HG02943 (cell line): ENCODE results near the gene HIF1AN.
"Not testable (repeated sequence)": the region's sequence is repeated elsewhere in the genome, so short reads cannot be mapped to it uniquely, and the experiment has no call there.

ENCODE experiments used
- ATAC-seq: cut with Tn5 transposase; IDR thresholded peaks from one replicate; pipeline ENCODE4 v1.9.1; 2021; ENCODE audit warnings: mild to moderate bottlenecking, low read depth, moderate library complexity; ENCODE audit not compliant: unreplicated experiment

The HIF1AN gene

DNA sequence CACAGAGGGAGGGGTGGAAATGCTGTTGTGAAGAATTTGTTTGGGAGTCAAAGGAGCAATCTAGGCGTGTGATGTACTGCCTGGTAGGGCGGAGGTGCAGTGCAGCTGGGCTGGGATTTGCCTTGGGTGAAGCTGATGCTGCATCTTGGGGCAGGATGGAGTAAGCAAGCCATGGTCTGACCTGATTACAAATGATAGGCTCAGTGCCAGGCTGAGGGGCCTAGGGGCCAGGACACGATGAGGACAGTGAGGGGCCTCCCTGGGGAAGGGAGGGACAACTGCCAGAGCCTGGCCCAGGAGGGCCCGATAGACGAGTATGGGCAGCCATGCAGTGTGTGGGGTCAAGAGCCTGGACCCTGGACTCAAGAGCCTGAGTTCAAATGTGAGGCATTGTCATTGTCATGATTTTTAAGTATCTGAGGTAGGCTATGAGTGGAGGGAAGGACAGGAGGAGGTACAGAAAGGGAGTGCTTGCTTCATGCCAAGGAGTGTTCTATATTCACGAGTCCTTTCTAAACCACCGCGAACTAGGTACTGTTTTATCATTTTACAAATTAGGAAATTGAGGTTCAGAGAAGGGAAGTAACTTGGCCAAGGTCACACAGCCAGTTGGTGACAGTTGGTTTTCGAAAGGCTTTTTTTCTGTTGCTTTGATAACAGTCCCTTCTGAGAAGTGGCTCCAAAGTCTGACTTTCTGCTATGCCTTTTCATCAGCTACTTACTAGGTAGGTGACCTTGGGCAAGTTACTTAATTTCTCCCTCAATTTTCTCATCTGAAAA lies 29.7 kb downstream of the HIF1AN start:
- no peak for ATAC-seq

GRCh38 chr10:100566561-100566960 lies 30.8 kb downstream of the HIF1AN start:
- ATAC-seq = no peak

DNA sequence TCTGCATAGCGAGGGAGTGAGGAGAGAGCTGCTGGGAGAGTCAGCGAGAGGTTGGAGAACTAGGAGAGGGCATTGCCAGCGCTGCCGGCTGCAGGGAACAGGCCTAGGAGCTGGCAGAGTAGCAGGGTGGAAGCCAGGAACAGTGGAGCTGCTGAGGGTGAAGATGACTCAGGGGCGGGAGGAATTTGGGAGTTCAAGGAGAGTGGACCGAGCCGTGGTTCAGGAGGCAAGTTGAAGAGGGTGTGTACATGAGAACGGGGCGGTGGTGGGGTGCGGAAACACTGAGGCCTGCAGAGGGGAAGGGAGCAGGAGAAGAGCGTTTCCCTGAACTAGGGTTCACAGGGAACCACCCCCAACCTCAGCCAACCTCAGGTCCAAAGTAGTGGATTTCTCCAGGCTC lies 31.5 kb downstream of the HIF1AN start:
- no peak for ATAC-seq

GRCh38 chr10:100567826-100568225 lies 32.1 kb downstream of the HIF1AN start:
- no peak for ATAC-seq

DNA sequence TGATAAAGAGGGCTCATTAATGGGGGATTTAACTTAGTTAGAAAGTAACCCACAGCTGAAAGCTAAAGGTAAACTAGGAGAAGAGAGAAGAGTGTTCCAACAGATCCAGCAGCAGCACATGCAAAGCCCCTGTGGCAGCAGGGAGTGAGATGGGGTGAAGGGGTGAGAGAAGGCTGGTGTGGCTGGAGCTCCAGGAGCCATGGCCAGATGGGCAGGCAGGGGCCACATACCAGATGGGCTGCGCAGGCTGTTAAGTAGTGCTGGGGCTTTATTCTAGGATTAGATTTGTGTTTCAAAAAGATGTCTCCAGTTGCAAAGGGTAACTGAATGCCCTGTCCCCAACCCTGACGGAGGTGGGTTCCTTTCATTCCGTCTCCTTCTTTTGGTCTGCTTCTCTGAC lies 33.2 kb downstream of the HIF1AN start:
- ATAC-seq = no peak

- ATAC-seq = no peak
These were observed 34.1 kb downstream of the HIF1AN start for GRCh38 chr10:100569687-100570481.

GRCh38 chr10:100570506-100570905 lies 34.8 kb downstream of the HIF1AN start:
- ATAC-seq = no peak

- no peak for ATAC-seq
These were observed 35.5 kb downstream of the HIF1AN start for GRCh38 chr10:100571084-100571856.

GRCh38 chr10:100575146-100575545 lies 39.4 kb downstream of the HIF1AN start:
- ATAC-seq = not testable (repeated sequence)

DNA sequence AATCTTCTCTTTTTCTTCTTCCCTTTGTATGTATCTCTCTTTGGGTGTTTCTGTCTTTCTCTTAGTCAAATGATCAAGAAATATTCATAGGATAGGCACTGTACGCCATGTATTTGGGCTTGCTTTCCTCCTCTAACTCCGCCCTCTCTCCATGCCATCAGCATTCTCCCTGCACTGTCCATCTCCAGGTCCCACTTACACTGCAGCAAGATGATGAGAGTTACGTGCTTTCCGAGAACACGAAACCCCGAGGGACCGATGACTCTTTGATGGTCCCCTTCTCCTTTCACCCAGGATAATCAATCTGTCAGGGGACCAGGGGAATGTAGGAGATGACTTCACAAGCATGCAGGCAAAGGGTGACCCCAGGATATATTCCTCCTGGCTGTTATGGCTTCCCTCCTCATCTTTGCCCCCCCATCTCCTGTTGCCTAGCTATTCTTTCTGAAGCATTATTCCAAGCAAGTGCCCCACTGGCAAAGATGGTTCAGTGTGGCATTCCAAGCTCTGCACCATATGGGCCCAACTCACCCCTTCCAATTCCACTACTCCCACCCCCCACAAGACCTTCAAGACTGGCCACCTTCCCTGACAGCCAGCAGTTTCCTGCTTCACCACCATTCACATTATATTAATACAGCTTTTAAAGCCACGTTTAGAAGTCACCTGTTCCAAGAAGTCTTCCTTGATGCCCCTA lies 40.0 kb downstream of the HIF1AN start:
- ATAC-seq = no peak

DNA sequence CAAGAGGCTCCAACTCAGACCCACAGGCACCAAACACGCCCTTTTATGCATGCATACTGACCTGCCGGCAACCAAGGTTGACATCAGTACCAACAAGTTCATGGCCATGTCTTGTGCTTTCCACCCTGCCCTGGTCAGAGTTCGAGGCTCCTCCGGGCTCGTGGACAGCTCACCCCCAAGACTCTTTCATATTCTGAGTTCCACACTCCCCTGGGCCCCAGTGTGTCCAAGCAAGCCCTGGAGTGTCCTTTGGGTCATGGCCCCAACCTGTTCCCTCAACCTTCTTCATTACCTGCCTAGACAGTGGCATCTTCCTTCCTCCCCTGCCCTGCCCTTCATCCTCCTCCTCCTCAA lies 40.5 kb downstream of the HIF1AN start:
- no peak for ATAC-seq

DNA sequence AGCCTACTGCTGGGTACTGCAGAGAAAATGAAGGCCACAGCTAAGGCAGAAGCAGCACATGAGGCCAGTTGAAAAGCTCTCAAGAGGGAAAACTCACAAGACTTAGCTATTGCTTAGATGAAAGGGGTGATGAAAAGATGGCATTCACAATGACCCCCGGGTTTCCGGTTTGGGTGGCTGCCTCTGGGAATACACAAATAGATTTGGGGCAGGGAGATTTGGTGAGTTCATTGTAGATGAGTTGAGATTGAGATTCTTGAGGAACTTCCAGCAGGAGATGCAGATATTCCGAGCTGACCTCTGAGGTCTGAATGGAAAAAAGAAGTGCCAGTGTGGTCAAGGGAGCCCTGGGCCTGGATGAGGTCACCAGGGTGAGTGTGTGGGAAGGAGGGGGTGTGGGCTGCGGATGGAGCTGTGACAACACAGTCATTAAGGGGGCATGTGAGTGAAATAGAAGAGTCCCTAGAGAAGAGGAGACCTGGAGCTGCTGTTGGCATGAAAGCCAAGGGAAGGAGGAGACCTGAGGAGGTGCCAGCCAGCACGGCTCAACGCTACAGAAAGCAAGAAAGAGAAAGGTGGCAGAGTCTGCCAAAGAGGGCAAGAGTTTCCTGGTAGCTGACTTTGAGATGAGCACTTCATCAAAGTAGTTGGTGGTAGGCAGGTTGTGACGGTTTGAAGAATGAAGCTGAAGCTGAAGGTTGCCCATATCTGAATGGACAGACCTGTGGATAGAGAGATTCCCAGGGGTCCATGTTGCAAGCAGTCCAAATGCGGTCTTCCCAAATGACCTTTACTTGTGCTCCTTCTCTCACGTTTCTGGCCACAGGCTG lies 43.7 kb downstream of the HIF1AN start:
- ATAC-seq = no peak

- no peak for ATAC-seq
These were observed 51.2 kb downstream of the HIF1AN start for GRCh38 chr10:100586959-100587358.

GRCh38 chr10:100598166-100598565 lies 62.4 kb downstream of the HIF1AN start:
- ATAC-seq = no peak

DNA sequence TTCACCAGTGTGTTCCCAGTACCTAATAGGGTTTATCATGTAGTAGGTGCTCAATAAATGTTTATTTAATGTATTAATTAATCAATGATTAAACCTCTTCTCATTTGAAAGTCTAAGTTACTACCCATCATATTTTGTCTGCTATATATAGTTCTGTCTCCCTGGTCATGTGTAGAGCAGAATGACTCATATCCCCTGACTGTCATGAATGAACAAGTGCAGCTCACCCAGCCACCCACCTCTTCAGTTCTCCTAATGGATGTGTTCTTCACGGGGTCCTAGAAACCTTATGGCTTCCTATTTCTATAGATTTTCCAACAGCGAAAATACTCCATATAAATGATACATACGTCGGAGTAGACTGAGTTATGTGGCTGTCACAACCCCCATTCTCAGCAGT lies 64.5 kb downstream of the HIF1AN start:
- no peak for ATAC-seq

DNA sequence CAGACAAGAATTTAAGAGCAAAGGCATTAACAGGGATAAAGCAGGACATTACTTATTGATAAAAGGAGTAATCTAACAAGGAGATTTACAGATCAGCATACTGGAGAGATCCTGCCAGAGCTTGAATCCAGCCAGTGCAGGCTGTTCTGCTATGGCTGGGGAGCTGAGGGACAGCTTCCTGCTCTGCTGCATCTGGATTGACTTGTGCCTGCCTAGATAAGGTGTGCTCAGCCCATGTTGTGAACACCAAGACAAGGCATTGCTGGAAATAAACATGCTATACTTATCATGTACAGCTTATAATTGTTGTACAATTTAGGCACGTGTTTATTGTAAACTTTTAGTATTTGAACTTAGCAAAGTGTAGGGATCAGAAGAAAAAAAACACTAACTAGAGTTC lies 71.7 kb downstream of the HIF1AN start:
- no peak for ATAC-seq
